MM.1S (cell line): ENCODE measurements around the gene TLR4.

Experiments
- CTCF ChIP-seq: fragments of 300-600 bp; sonication (generic); IDR thresholded peaks from 2 replicates; pipeline ENCODE4 v1.5.1; 2016; ENCODE audit warnings: antibody characterized with exemption, low read length, mixed read lengths
- EZH2 ChIP-seq: fragments of 300-600 bp; sonication (generic); optimal IDR thresholded peaks from 2 replicates; pipeline ENCODE3; 2017; ENCODE audit warnings: low read depth, mild to moderate bottlenecking, antibody characterized with exemption, low read length, mixed read lengths
- EZH2phosphoT487 ChIP-seq: fragments of 300-600 bp; sonication (generic); IDR thresholded peaks from 2 replicates; pipeline ENCODE4 v1.6.1; 2018; ENCODE audit warnings: antibody characterized with exemption, low read length

GRCh38 chr9:117691367-117691766 is 12.8 kb upstream of the TLR4 start:
- TF ChIP-seq EZH2: no peak
- no peak for TF ChIP-seq CTCF
- TF ChIP-seq EZH2phosphoT487: no peak
